ENCODE data around the gene TCF4.
A peak's percentile ranks its signal among the peaks of the same experiment; 100 is the strongest.

TCF4 gene

DNA sequence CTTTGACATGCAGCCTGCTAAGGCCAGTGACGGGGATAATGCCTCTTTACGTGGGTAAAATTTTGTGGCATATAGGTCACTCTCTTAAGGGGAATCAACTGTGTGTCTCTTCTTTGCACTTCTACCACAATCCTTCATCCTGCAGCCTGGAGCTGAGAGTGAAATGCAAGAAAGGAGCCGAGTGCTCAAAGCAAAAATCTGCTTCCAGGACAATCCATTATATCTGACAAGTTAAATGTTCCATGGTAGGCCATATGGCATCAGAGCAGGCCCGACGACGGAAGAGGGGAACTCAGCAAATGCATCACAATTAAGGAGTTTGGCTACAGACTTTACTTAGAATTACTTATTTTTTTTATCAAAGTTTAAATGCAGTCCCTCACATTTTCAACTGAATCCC lies 171.2 kb downstream of the TCF4 start:
- POLR2A ChIA-PET, result no interaction called here
- no peak for DNase-seq (ENCODE audit: extremely low spot score)
- no peak for TF ChIP-seq CTBP1 (IDR thresholded peaks at IDR 0.05; ENCODE audit: borderline replicate concordance)
- TF ChIP-seq BHLHE40 (IDR thresholded peaks at IDR 0.05; ENCODE audit: borderline replicate concordance), result no peak
- no peak for TF ChIP-seq ZNF384 (IDR thresholded peaks at IDR 0.05)
- no peak for TF ChIP-seq FOXA1 (IDR thresholded peaks at IDR 0.05)
- TF ChIP-seq FOXK2 (IDR thresholded peaks at IDR 0.05), result no peak
- TF ChIP-seq, protein P1, sequence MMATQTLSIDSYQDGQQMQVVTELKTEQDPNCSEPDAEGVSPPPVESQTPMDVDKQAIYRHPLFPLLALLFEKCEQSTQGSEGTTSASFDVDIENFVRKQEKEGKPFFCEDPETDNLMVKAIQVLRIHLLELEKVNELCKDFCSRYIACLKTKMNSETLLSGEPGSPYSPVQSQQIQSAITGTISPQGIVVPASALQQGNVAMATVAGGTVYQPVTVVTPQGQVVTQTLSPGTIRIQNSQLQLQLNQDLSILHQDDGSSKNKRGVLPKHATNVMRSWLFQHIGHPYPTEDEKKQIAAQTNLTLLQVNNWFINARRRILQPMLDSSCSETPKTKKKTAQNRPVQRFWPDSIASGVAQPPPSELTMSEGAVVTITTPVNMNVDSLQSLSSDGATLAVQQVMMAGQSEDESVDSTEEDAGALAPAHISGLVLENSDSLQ (IDR thresholded peaks at IDR 0.05), result no peak
- no peak for TF ChIP-seq SP1 (IDR thresholded peaks at IDR 0.05)
- TF ChIP-seq HDGF (IDR thresholded peaks at IDR 0.05; ENCODE audit: borderline replicate concordance), result no peak
- no peak for TF ChIP-seq SUZ12 (IDR thresholded peaks at IDR 0.05)
- TF ChIP-seq ELF4 (IDR thresholded peaks at IDR 0.05), result no peak
- TF ChIP-seq L3MBTL2 (conservative IDR thresholded peaks at IDR 0.05), result no peak
- TF ChIP-seq ARNT (IDR thresholded peaks at IDR 0.05), result no peak
- no peak for TF ChIP-seq FOXM1 (IDR thresholded peaks at IDR 0.05; ENCODE audit: borderline replicate concordance)
- TF ChIP-seq LEF1 (IDR thresholded peaks at IDR 0.05; ENCODE audit: borderline replicate concordance), result no peak
- CTCF ChIA-PET, result interaction anchor here (0.8 kb wide), 1 partner anchor 364 kb away, joined by 3 read pairs; no protein-coding TSS in a partner anchor

DNA sequence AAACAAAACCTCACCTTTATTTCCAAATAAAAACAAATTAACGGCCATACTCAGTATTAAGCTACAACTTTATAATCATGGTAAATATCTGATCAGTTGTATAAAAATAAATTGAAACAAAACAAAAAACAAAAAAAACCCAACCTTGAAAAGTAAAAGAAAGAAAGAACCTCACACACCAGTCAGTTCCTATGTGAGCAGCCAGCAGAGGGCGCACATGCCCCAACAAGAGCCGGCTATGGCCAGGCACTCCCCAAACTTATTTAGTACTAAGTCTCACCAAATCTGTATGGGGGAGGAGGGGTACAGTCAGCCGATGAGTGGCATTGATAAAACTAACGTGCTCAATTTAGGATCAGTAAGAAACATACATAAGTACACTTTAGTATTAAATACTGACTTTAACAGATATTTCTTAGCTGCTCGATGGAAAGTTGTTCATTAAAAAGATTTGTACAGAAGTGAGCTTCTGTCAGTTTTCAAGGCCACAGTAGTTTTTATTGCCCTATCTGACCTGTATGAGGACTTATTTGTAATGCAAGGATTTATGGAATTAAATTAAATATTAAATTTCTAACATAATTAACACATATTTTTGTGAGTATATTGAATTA lies 172.6 kb downstream of the TCF4 start:
- ChIA-PET CTCF (interaction anchor here (0.6 to 1.2 kb wide), 5 partner anchors 29 to 443 kb away, joined by 3 read pairs; no protein-coding TSS in a partner anchor), POLR2A (no interaction called here)
- peak; percentile 48 for DNase-seq (ENCODE audit: extremely low spot score)
- no peak for TF ChIP-seq ZNF384 (IDR thresholded peaks at IDR 0.05)
- no peak for TF ChIP-seq FOXM1 (IDR thresholded peaks at IDR 0.05; ENCODE audit: borderline replicate concordance)
- TF ChIP-seq HDGF (IDR thresholded peaks at IDR 0.05; ENCODE audit: borderline replicate concordance), result no peak

DNA sequence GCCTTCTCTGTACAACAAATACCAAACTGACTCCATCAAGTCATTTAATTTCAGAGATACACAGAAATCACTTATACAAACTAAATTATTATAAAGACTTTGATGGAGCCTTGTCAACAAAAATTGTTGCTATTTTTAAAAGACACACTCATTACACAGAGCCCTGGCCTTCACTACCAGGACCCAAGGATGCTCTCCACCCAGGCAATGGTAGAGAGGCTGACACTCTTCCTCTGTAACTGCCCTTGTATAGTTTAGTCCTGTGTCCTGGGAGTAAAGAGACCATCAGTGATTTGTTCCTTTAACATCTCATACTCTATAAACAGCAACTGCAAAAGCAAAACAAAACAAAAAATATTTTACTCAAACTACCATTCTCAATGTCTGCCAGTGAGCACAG lies 173.5 kb downstream of the TCF4 start:
- DNase-seq (ENCODE audit: extremely low spot score), result no peak
- CTCF ChIA-PET, result interaction anchor here (1.2 kb wide), 1 partner anchor 444 kb away, joined by 3 read pairs; no protein-coding TSS in a partner anchor
- POLR2A ChIA-PET, result no interaction called here
- no peak for TF ChIP-seq BHLHE40 (IDR thresholded peaks at IDR 0.05; ENCODE audit: borderline replicate concordance)
- no peak for TF ChIP-seq NFRKB (IDR thresholded peaks at IDR 0.05)
- TF ChIP-seq FOXK2 (IDR thresholded peaks at IDR 0.05), result no peak
- no peak for TF ChIP-seq SP1 (IDR thresholded peaks at IDR 0.05)
- TF ChIP-seq FOXA1 (IDR thresholded peaks at IDR 0.05), result no peak
- TF ChIP-seq TARDBP (IDR thresholded peaks at IDR 0.05), result no peak

DNA sequence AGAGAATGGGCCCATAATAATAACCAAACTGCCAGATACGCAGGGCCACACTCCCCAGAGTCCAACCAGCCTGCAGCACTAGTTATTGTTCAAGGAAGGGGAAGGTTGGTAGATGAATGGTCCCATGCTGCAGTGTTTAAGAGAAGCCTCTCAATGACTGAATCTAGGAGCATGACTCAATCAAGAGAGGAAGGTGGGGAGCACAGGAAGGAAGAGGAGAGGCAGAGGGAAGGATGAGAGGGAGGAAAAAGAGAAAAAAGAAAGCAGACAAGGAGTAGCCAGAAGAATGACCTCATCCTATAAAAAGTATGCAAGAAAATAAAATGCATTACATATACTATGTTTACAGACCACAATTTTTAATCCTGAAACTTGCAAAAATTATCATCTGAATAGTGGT lies 174.5 kb downstream of the TCF4 start:
- POLR2A ChIA-PET, result no interaction called here
- CTCF ChIA-PET, result no interaction called here

DNA sequence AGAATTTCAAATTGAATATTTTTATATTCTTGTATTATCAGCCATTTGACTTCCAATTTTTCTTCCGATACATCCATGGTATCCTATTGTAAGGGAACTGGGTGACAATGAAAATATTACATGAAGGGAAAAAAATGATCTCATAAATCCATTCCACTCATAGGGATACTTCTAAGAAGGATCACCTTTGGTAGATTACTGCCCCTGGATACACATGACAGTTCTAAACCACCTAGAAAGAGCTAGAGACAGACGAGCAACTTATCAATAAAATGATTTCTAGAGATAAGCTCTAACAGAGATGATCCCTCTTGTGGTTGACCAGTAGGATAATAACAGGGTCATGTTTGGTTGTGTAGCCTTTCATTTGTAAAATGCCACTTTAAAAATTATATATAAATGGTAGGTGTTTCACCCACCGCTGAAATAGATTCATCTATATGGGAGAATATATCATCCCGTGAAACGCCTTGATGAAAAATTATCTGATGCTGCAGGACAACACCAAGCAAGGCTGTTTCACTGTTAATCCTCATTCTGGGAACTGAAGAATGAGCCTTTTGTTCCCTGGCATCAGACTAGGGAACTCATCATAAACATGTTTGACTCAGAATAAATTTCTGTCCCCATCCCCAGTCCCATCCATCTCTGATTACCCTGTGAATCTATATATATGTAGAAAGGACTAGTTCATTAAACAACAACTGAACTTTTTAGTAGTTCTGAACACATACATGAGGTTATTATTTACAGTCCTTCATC lies 180.0 kb downstream of the TCF4 start:
- ChIA-PET CTCF (no interaction called here), POLR2A (no interaction called here)
- no peak for DNase-seq (ENCODE audit: extremely low spot score)
- TF ChIP-seq TARDBP (IDR thresholded peaks at IDR 0.05) (no peak), FOXA1 (IDR thresholded peaks at IDR 0.05) (no peak), FOXM1 (IDR thresholded peaks at IDR 0.05; ENCODE audit: borderline replicate concordance) (no peak), LEF1 (IDR thresholded peaks at IDR 0.05; ENCODE audit: borderline replicate concordance) (no peak), SUZ12 (IDR thresholded peaks at IDR 0.05) (no peak), NFRKB (IDR thresholded peaks at IDR 0.05) (no peak), FOXK2 (IDR thresholded peaks at IDR 0.05) (no peak), ARNT (IDR thresholded peaks at IDR 0.05) (no peak), HDGF (IDR thresholded peaks at IDR 0.05; ENCODE audit: borderline replicate concordance) (no peak), L3MBTL2 (conservative IDR thresholded peaks at IDR 0.05) (no peak), SP1 (IDR thresholded peaks at IDR 0.05) (no peak), ZNF384 (IDR thresholded peaks at IDR 0.05) (no peak), ELF4 (IDR thresholded peaks at IDR 0.05) (no peak), CTBP1 (IDR thresholded peaks at IDR 0.05; ENCODE audit: borderline replicate concordance) (no peak), BHLHE40 (IDR thresholded peaks at IDR 0.05; ENCODE audit: borderline replicate concordance) (no peak)
- TF ChIP-seq, protein P1 (IDR thresholded peaks at IDR 0.05), result no peak

More for the DNA sequence above, 174.5 kb downstream of the TCF4 start:
- DNase-seq (ENCODE audit: extremely low spot score), result no peak
- TF ChIP-seq ARNT (IDR thresholded peaks at IDR 0.05) (no peak), ZNF384 (IDR thresholded peaks at IDR 0.05) (no peak), NFRKB (IDR thresholded peaks at IDR 0.05) (no peak), FOXM1 (IDR thresholded peaks at IDR 0.05; ENCODE audit: borderline replicate concordance) (no peak), HDGF (IDR thresholded peaks at IDR 0.05; ENCODE audit: borderline replicate concordance) (no peak), CTBP1 (IDR thresholded peaks at IDR 0.05; ENCODE audit: borderline replicate concordance) (no peak), L3MBTL2 (conservative IDR thresholded peaks at IDR 0.05) (no peak), FOXK2 (IDR thresholded peaks at IDR 0.05) (no peak), SP1 (IDR thresholded peaks at IDR 0.05) (no peak), ELF4 (IDR thresholded peaks at IDR 0.05) (no peak), BHLHE40 (IDR thresholded peaks at IDR 0.05; ENCODE audit: borderline replicate concordance) (no peak)

DNA sequence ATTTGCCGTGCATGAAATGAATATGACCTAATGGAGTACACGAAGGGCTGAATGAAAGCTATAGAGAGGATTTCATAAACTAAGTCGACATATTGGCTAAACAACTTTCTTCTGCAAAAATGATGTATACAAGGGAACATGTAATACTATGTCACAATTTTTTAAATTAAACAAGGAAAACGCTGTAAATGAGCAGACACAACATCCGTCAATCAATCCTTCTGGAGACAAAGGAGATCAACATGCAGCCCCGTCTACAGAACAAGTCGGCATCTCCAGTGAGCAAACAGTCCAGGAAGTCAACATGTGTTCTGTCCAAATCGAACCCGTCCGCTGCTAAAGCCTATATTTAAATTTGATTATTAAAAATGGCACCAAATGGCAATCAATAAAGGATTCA lies 180.8 kb downstream of the TCF4 start:
- TF ChIP-seq SUZ12 (IDR thresholded peaks at IDR 0.05) (no peak), NFRKB (IDR thresholded peaks at IDR 0.05) (no peak), LEF1 (IDR thresholded peaks at IDR 0.05; ENCODE audit: borderline replicate concordance) (no peak), FOXK2 (IDR thresholded peaks at IDR 0.05) (no peak), CTBP1 (IDR thresholded peaks at IDR 0.05; ENCODE audit: borderline replicate concordance) (no peak), FOXA1 (IDR thresholded peaks at IDR 0.05) (no peak), L3MBTL2 (conservative IDR thresholded peaks at IDR 0.05) (no peak), ARNT (IDR thresholded peaks at IDR 0.05) (no peak), HDGF (IDR thresholded peaks at IDR 0.05; ENCODE audit: borderline replicate concordance) (no peak), SP1 (IDR thresholded peaks at IDR 0.05) (no peak), ELF4 (IDR thresholded peaks at IDR 0.05) (no peak), ZNF384 (IDR thresholded peaks at IDR 0.05) (no peak), TARDBP (IDR thresholded peaks at IDR 0.05) (no peak), BHLHE40 (IDR thresholded peaks at IDR 0.05; ENCODE audit: borderline replicate concordance) (no peak), FOXM1 (IDR thresholded peaks at IDR 0.05; ENCODE audit: borderline replicate concordance) (no peak)
- TF ChIP-seq, protein P1 (IDR thresholded peaks at IDR 0.05), result no peak
- POLR2A ChIA-PET, result no interaction called here
- CTCF ChIA-PET, result no interaction called here
- no peak for DNase-seq (ENCODE audit: extremely low spot score)

Measured in HEK293T (cell line).